Panc1 (cell line): ENCODE measurements around the gene TRAPPC10.

Experiments used
- CTCF ChIP-seq: fragments of 450-650 bp; IDR thresholded peaks from 2 replicates; pipeline ENCODE4 v1.5.1; 2017; ENCODE audit warnings: mild to moderate bottlenecking
- SIN3A ChIP-seq: IDR thresholded peaks from 2 replicates; pipeline ENCODE4 v1.6.1; 2012; ENCODE audit warnings: low read depth, mild to moderate bottlenecking, low read length, moderate library complexity, borderline replicate concordance; ENCODE audit not compliant: insufficient read depth

GRCh38 chr21:44067011-44067839 lies 55.1 kb downstream of the TRAPPC10 start:
- no peak for TF ChIP-seq CTCF
- TF ChIP-seq SIN3A = no peak
